Sigmoid colon (tissue), 7 donors: Measurements from ENCODE around the gene RPA1. TPM values are rescaled to one million over a fixed set of nuclear protein-coding genes. Genes with fewer than 3 reads are reported as not detected.

ENCODE experiments used
- DNase-seq: peaks from one replicate; pipeline ENCODE4 v3.0.0-alpha.2; 2019
- H3K27ac ChIP-seq, 4 donors: fragments of 200-600 bp; sonication (generic); one replicate each; pipeline ENCODE4 v1.5.1; 2016 to 2019; ENCODE audit warnings: mild to moderate bottlenecking in 1 of 4
- H3K27me3 ChIP-seq, 3 donors: fragments of 200-600 bp; sonication (generic); one replicate each; pipeline ENCODE4 v1.5.1; 2019; ENCODE audit warnings: mild to moderate bottlenecking in 1 of 3
- H3K36me3 ChIP-seq, 4 donors: fragments of 200-600 bp; sonication (generic); one replicate each; pipeline ENCODE4 v1.5.1; 2016 to 2019
- H3K4me1 ChIP-seq, 4 donors: fragments of 200-600 bp; sonication (generic); one replicate each; pipeline ENCODE4 v1.5.1; 2017 to 2019
- H3K4me3 ChIP-seq, 4 donors: fragments of 200-600 bp; sonication (generic); one replicate each; pipeline ENCODE4 v1.5.1; 2017 to 2019; ENCODE audit warnings: mild to moderate bottlenecking in 2 of 4, moderate library complexity in 1 of 4
- H3K9me3 ChIP-seq, 4 donors: fragments of 200-600 bp in 3 of 4; sonication (generic) in 3 of 4; one replicate each; pipeline versions ENCODE4 v1.5.1 to v1.6.1; 2013 to 2019
- EP300 ChIP-seq, 4 donors: sonication (generic); formaldehyde crosslinking; IDR thresholded peaks; one replicate each; pipeline ENCODE4 v1.6.1; 2017; ENCODE audit warnings: antibody characterized with exemption in 4 of 4
- POLR2A ChIP-seq, 2 donors: fragments of 450-650 bp; IDR thresholded peaks; one replicate each; pipeline ENCODE4 v1.6.1; 2016; ENCODE audit warnings: antibody characterized with exemption in 2 of 2, mild to moderate bottlenecking in 2 of 2, moderate library complexity in 2 of 2
- POLR2AphosphoS5 ChIP-seq, 4 donors: sonication (generic); formaldehyde crosslinking; IDR thresholded peaks; one replicate each; pipeline ENCODE4 v1.6.1; 2017; ENCODE audit warnings: antibody characterized with exemption in 4 of 4
- WGBS, 2 donors: extraction: QIAGEN DNeasy Blood & Tissue Kit; methylation state at CpG; one replicate each; pipeline ENCODE4 v1.1.7; 2013; 5-methylcytosine and 5-hydroxymethylcytosine counted together
- intact Hi-C: fragments of 100-400 bp; cut with DNase I; formaldehyde crosslinking; loops from one replicate; pipeline ENCODE4 v1.15.1; 2023
- polyA plus RNA-seq, 3 donors: library from polyadenylated mRNA; stranded (reverse); fragments of 200-250 nt; gene quantifications; one replicate each; pipeline ENCODE4 v1.2.3, GENCODE V29; 2013
- total RNA-seq, 4 donors: library from RNA; depleted of rRNA; stranded (reverse); fragments of >200 nt; gene quantifications; one replicate each; pipeline ENCODE4 v1.1.0, GENCODE V29; 2016
- TF ChIP-seq, protein P1 (sequence below), 4 experiments: fragments of 450-650 bp in 3 of 4; fragments of 200-600 bp in 1 of 4; IDR thresholded peaks; one replicate each; pipeline ENCODE4 v1.5.1; 2016 to 2019; ENCODE audit warnings: antibody characterized with exemption in 4 of 4, mild to moderate bottlenecking in 3 of 4, moderate library complexity in 2 of 4
- donor health status: healthy with polysubstance abuse.
- donor health status: Bipolar disorder and iron deficiency.
- donor health status: healthy.

The RPA1 gene
- total and polyA plus RNA-seq, 7 donors = 16.2 to 46.8 (median 30.6) TPM

- no peak for DNase-seq
- Histone ChIP-seq H3K27me3 (no peaks in the 10 kb centered on the region), H3K36me3 (peaks cover 0 to 46% (median 14%) of the 10 kb centered on the region in 4 donors), H3K4me3 (no peak overlapping the region), H3K9me3 (no peaks in the 10 kb centered on the region), H3K27ac (no peak overlapping the region), H3K4me1 (peaks cover 0 to 25% (median 21%) of the 10 kb centered on the region in 4 donors)
- TF ChIP-seq POLR2AphosphoS5 (IDR thresholded peaks at IDR 0.05) = no peak
- no peak for TF ChIP-seq POLR2A (IDR thresholded peaks at IDR 0.05)
- TF ChIP-seq, protein P1, sequence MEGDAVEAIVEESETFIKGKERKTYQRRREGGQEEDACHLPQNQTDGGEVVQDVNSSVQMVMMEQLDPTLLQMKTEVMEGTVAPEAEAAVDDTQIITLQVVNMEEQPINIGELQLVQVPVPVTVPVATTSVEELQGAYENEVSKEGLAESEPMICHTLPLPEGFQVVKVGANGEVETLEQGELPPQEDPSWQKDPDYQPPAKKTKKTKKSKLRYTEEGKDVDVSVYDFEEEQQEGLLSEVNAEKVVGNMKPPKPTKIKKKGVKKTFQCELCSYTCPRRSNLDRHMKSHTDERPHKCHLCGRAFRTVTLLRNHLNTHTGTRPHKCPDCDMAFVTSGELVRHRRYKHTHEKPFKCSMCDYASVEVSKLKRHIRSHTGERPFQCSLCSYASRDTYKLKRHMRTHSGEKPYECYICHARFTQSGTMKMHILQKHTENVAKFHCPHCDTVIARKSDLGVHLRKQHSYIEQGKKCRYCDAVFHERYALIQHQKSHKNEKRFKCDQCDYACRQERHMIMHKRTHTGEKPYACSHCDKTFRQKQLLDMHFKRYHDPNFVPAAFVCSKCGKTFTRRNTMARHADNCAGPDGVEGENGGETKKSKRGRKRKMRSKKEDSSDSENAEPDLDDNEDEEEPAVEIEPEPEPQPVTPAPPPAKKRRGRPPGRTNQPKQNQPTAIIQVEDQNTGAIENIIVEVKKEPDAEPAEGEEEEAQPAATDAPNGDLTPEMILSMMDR (IDR thresholded peaks at IDR 0.05) = no peak
- no peak for TF ChIP-seq EP300 (IDR thresholded peaks at IDR 0.05)
- intact Hi-C loops = no loop called here
- WGBS, 2 donors = 94 to 96% methylated on average over 7 of the region's 7 CpGs
Observed at GRCh38 chr17:1800240-1800639, 29.6 kb upstream of the RPA1 start.

- peak; percentile 27 for DNase-seq
- H3K4me3 ChIP-seq = no peak overlapping the region
- H3K27ac ChIP-seq = no peak overlapping the region
- peaks cover 0 to 46% (median 14%) of the 10 kb centered on the region in 4 donors for H3K36me3 ChIP-seq
- intact Hi-C loops = no loop called here
- peaks cover 0 to 23% (median 21%) of the 10 kb centered on the region in 4 donors for H3K4me1 ChIP-seq
- TF ChIP-seq, protein P1 (IDR thresholded peaks at IDR 0.05) = no peak
- no peak for TF ChIP-seq EP300 (IDR thresholded peaks at IDR 0.05)
- TF ChIP-seq POLR2AphosphoS5 (IDR thresholded peaks at IDR 0.05) = no peak
- no peak for TF ChIP-seq POLR2A (IDR thresholded peaks at IDR 0.05)
- no peaks in the 10 kb centered on the region for H3K27me3 ChIP-seq
- no peaks in the 10 kb centered on the region for H3K9me3 ChIP-seq
- WGBS, 2 donors = 84% methylated on average over 4 of the region's 4 CpGs
Observed at GRCh38 chr17:1800712-1801111, 29.1 kb upstream of the RPA1 start.

DNA sequence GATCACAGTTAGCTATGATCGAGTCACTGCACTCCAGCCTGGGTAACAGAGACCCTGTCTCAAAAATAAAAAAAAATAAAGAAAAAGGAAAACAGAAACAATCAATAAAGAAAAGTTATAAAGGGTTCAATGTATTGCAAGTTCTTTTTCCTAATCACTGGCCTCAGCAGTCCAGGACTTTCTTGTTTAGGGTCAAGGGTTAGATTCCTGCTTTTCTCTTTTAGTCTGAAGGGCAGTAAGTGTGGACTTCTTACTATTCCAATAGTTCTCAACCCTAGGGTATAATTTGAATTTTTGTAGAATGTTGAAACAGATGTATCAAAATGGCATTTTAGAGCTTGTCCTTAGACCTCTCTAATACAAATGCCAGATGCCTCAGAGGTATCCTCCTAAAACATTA lies 27.4 kb upstream of the RPA1 start:
- H3K4me3 ChIP-seq = no peak overlapping the region
- no peak overlapping the region for H3K27ac ChIP-seq
- H3K4me1 ChIP-seq = peaks cover 0 to 6% (median 4%) of the 10 kb centered on the region in 4 donors
- no peaks in the 10 kb centered on the region for H3K27me3 ChIP-seq
- H3K36me3 ChIP-seq = peaks cover 0 to 46% (median 14%) of the 10 kb centered on the region in 4 donors
- TF ChIP-seq EP300 (IDR thresholded peaks at IDR 0.05) (no peak), POLR2A (IDR thresholded peaks at IDR 0.05) (no peak), POLR2AphosphoS5 (IDR thresholded peaks at IDR 0.05) (no peak)
- TF ChIP-seq, protein P1 (IDR thresholded peaks at IDR 0.05) = no peak
- 100% methylated on average over 1 of the region's 1 CpG for WGBS, 2 donors
- intact Hi-C loops = no loop called here
- DNase-seq = no peak
- no peaks in the 10 kb centered on the region for H3K9me3 ChIP-seq

DNA sequence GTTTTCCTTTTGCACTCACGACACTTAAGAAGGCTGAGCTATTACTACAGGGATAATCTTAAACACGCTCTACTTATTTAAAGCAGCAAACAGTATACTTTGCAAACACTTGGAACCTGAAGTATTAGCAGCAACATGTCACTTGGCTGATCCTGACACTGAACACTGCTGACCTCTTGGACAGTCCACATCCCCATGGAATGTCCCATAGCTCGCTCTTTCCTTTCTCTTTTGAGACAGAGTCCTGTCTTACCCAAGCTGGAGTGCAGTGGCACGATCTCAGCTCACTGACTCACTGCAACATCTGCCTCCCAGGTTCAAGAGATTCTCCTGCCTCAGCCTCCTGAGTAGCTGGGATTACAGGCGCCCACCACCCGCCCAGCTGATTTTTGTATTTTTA lies 26.5 kb upstream of the RPA1 start:
- TF ChIP-seq POLR2AphosphoS5 (IDR thresholded peaks at IDR 0.05) = no peak
- TF ChIP-seq, protein P1 (IDR thresholded peaks at IDR 0.05) = no peak
- TF ChIP-seq POLR2A (IDR thresholded peaks at IDR 0.05) = no peak
- TF ChIP-seq EP300 (IDR thresholded peaks at IDR 0.05) = no peak
- peak; percentile 15 for DNase-seq
- no peak overlapping the region for H3K27ac ChIP-seq
- H3K4me3 ChIP-seq = no peak overlapping the region
- intact Hi-C loops = no loop called here
- no peaks in the 10 kb centered on the region for H3K27me3 ChIP-seq
- 85 to 96% methylated on average over 6 of the region's 6 CpGs for WGBS, 2 donors
- H3K4me1 ChIP-seq = no peaks in the 10 kb centered on the region
- no peaks in the 10 kb centered on the region for H3K9me3 ChIP-seq
- H3K36me3 ChIP-seq = peaks cover 0 to 46% (median 14%) of the 10 kb centered on the region in 4 donors

DNA sequence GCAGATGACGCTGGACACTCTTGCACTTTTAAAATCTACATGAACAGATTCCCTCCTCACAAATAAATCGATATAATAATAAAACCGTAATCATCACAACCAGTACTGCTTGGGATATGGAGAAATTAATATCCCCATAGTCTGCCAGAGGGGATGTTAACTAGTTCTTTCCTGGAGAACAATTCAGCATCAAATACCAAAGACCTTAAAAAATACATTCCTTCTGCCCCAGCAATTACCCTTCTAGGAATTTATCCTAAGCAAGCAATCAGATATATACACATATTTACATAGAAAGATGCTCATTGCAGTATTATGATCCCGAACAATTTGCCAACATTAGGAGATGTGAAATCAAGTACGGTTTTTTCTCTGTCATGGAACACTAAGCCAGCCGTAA lies 21.9 kb upstream of the RPA1 start:
- Histone ChIP-seq H3K27ac (no peak overlapping the region), H3K4me3 (no peak overlapping the region), H3K27me3 (no peaks in the 10 kb centered on the region), H3K9me3 (no peaks in the 10 kb centered on the region), H3K4me1 (no peaks in the 10 kb centered on the region), H3K36me3 (peaks cover 0 to 45% (median 17%) of the 10 kb centered on the region in 4 donors)
- TF ChIP-seq POLR2AphosphoS5 (IDR thresholded peaks at IDR 0.05) (no peak), EP300 (IDR thresholded peaks at IDR 0.05) (no peak), POLR2A (IDR thresholded peaks at IDR 0.05) (no peak)
- TF ChIP-seq, protein P1 (IDR thresholded peaks at IDR 0.05) = no peak
- no peak for DNase-seq
- intact Hi-C loops = no loop called here
- 92 to 95% methylated on average over 6 of the region's 6 CpGs for WGBS, 2 donors
